ENCODE results near the gene ZC3H12D. TPM values are rescaled to one million over a fixed set of nuclear protein-coding genes. Genes with fewer than 3 reads are reported as not detected.
"Not testable (repeated sequence)": the region's sequence is repeated elsewhere in the genome, so short reads cannot be mapped to it uniquely, and the experiment has no call there.

The ZC3H12D gene
- total RNA-seq, 1 donor from 2014 or later: 0.25 TPM

DNA sequence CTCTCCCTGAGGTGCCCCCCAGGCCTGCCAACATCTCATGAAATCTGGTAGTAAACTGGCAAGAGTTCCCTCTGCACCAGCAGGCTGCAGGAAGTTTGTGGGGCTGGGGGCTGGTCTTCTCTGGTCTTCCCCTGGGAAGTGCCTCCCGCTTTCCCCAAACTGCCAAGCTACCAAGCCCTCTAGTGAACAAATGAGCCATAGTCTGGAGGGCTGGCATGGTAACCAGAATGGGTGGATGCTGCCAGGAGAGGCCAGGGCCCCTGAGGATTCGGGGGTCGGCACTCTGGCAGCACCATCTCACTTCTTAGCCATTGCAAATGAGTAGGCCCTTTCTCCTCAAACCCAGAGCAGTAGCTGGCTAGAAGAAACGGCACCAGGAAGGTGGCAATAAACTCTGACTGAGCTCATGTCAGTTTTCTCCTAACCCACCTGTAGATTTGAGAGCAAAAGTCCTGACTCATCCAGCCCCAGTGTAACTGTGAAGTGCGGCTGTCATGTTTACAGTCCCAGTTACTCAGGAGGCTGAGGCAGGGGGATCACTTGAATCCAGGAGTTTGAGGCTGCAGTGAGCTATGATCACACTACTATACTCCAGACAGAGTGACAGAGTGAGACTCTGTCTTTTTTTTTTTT lies 35.9 kb downstream of the ZC3H12D start:
- H3K4me1 Mint-ChIP-seq (ENCODE audit: low read depth): peaks cover 5% of the 10 kb centered on the region
- H3K27ac Mint-ChIP-seq (ENCODE audit: unreplicated experiment): no peak overlapping the region
- peaks cover 2% of the 10 kb centered on the region for H3K27me3 Mint-ChIP-seq (ENCODE audit: low read depth)
- H3K36me3 Mint-ChIP-seq (ENCODE audit: low read depth): no peaks in the 10 kb centered on the region
- DNase-seq (ENCODE audit: low spot score): no peak
- H3K9me3 Mint-ChIP-seq (ENCODE audit: low read depth): no peaks in the 10 kb centered on the region
- TF ChIP-seq, protein P1, sequence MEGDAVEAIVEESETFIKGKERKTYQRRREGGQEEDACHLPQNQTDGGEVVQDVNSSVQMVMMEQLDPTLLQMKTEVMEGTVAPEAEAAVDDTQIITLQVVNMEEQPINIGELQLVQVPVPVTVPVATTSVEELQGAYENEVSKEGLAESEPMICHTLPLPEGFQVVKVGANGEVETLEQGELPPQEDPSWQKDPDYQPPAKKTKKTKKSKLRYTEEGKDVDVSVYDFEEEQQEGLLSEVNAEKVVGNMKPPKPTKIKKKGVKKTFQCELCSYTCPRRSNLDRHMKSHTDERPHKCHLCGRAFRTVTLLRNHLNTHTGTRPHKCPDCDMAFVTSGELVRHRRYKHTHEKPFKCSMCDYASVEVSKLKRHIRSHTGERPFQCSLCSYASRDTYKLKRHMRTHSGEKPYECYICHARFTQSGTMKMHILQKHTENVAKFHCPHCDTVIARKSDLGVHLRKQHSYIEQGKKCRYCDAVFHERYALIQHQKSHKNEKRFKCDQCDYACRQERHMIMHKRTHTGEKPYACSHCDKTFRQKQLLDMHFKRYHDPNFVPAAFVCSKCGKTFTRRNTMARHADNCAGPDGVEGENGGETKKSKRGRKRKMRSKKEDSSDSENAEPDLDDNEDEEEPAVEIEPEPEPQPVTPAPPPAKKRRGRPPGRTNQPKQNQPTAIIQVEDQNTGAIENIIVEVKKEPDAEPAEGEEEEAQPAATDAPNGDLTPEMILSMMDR (IDR thresholded peaks at IDR 0.05): no peak
- H3K4me3 Mint-ChIP-seq (ENCODE audit: unreplicated experiment): no peak overlapping the region

DNA sequence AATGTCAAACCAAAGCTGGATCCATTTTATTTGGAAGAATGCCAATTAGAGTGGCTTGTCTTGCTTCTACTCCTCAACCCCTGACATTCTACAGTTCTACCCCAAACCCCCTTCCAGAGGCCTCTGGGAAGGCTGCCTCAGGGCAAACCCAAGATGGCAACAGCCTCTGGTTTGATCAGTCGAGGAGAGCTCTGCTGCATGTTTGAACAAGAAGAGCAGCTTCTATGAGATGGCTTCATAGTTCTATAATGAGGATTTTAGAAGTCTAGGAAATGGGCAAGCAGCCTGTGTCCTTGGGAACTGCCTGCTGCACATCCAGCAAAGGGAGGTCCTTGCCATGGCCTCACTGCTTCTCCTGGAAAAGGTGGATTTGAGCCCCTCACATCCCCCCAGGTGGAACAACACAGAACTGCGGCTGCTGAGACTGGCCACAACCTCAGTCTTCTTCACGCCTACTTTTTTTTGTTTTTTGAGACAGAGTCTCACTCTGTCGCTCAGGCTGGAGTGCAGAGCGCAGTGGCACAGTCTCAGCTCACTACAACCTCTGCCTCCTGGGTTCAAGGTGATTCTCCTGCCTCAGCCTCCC lies 37.9 kb downstream of the ZC3H12D start:
- Mint-ChIP-seq H3K27ac (ENCODE audit: unreplicated experiment) (no peak overlapping the region), H3K36me3 (ENCODE audit: low read depth) (no peaks in the 10 kb centered on the region), H3K9me3 (ENCODE audit: low read depth) (no peaks in the 10 kb centered on the region), H3K4me1 (ENCODE audit: low read depth) (peaks cover 7% of the 10 kb centered on the region), H3K27me3 (ENCODE audit: low read depth) (peaks cover 2% of the 10 kb centered on the region), H3K4me3 (ENCODE audit: unreplicated experiment) (no peak overlapping the region)
- TF ChIP-seq, protein P1 (IDR thresholded peaks at IDR 0.05): peak; percentile 11
- no peak for DNase-seq (ENCODE audit: low spot score)

DNA sequence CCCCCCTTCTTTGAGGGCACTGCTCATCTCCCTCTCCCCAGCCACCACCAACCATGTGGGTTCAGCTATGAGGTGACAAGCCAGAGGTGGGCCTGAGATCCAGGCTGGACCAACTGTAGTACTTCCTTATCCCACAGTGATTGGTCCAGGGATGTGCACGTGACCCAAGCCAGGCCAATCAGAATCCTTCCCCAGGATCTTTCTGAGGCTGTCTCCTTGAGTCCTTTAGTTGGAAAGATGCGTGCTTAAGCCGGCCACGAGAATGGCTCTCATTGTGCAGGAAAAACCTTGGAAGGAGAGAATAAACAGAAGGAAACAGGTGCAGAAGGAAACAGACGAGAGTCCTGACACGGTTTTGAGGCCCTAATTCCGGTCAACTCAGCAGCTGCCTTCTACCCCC lies 39.2 kb downstream of the ZC3H12D start:
- DNase-seq (ENCODE audit: low spot score): no peak
- H3K4me3 Mint-ChIP-seq (ENCODE audit: unreplicated experiment): no peak overlapping the region
- H3K36me3 Mint-ChIP-seq (ENCODE audit: low read depth): no peaks in the 10 kb centered on the region
- no peaks in the 10 kb centered on the region for H3K9me3 Mint-ChIP-seq (ENCODE audit: low read depth)
- H3K27me3 Mint-ChIP-seq (ENCODE audit: low read depth): peaks cover 2% of the 10 kb centered on the region
- TF ChIP-seq, protein P1 (IDR thresholded peaks at IDR 0.05): no peak
- H3K27ac Mint-ChIP-seq (ENCODE audit: unreplicated experiment): no peak overlapping the region
- H3K4me1 Mint-ChIP-seq (ENCODE audit: low read depth): peaks cover 15% of the 10 kb centered on the region

GRCh38 chr6:149445095-149445466 lies 39.7 kb downstream of the ZC3H12D start:
- H3K4me1 Mint-ChIP-seq (ENCODE audit: low read depth): peaks cover 15% of the 10 kb centered on the region
- no peaks in the 10 kb centered on the region for H3K9me3 Mint-ChIP-seq (ENCODE audit: low read depth)
- DNase-seq (ENCODE audit: low spot score): no peak
- TF ChIP-seq, protein P1 (IDR thresholded peaks at IDR 0.05): no peak
- H3K4me3 Mint-ChIP-seq (ENCODE audit: unreplicated experiment): no peak overlapping the region
- peaks cover 2% of the 10 kb centered on the region for H3K27me3 Mint-ChIP-seq (ENCODE audit: low read depth)
- no peak overlapping the region for H3K27ac Mint-ChIP-seq (ENCODE audit: unreplicated experiment)
- no peaks in the 10 kb centered on the region for H3K36me3 Mint-ChIP-seq (ENCODE audit: low read depth)

- peaks cover 15% of the 10 kb centered on the region for H3K4me1 Mint-ChIP-seq (ENCODE audit: low read depth)
- not testable (repeated sequence) for H3K27ac Mint-ChIP-seq (ENCODE audit: unreplicated experiment); H3K27me3 Mint-ChIP-seq (ENCODE audit: low read depth); H3K4me3 Mint-ChIP-seq (ENCODE audit: unreplicated experiment); H3K36me3 Mint-ChIP-seq (ENCODE audit: low read depth); H3K9me3 Mint-ChIP-seq (ENCODE audit: low read depth); DNase-seq (ENCODE audit: low spot score)
Measured at GRCh38 chr6:149444360-149445094, 40.3 kb downstream of the ZC3H12D start.

Data from chondrocyte (in vitro differentiated cells).